ENCODE measurements around the gene WBP4.
"Not testable (repeated sequence)": the region's sequence is repeated elsewhere in the genome, so short reads cannot be mapped to it uniquely, and the experiment has no call there.

WBP4 gene

DNA sequence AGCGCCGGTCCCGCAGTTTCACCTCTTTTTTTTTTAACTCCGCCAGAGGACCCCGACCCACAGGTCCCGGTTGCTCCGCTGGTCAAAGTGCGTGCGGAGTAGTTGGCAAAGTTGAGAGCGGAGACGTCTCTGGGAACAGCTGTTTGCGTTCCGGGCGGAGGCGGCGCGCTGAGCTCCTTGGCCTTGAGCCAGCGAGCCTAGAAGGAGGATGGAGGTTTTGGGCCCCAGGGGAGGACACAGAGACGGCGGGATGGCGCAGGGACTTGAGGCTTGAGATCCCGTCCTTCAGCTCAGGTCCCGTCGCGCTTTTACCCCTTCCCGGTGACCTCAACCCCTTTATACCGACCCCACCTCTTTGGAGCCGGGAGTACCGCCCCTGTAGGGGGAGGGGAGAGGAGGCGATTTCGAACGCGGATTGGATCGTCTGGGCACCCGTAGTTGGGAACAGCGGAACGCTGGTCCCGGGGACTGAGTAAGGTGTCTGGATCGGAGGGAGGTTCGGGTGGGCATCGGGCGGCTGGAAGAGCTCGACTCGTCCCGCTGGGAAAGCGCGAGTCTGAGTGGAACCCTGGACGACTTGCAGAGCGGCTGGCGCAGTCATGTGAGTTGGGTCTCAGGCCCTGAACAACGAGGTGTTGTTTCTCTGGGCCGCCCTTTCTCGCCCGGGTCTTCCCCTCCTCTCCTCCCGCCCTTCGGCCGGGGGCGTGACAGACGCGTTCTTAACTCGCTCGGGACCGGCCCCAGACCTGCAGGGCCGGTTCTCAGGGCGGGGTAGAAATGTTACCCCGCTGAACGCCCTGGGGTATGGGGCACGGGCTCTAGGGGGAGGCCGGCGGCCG, at the start of gene WBP4:
WBP4 (plus strand) TSS at position 435 of the 839 bp plus-strand sequence; CDS start at position 600, 165 bp downstream.
- peak; percentile 81 for DNase-seq (ENCODE audit: low spot score)

DNA sequence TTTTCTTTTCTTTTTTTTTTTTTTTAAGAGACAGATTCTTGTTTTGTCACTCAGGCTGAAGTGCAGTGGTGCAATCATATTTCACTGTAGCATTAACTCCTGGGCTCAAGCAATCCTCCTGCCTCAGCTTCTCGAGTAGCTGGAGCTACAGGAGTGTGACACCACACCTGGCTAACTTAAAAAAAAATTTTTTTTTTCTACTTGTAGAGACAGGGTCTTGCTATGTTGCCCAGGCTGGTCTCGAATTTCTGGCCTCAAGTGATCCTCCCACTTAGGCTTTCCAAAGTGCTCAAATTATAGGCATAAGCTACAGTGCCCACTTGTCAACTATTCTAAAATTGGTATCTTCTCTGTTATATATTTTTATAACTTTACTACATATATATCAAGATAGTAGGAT, 48.8 kb upstream of the WBP4 start:
- no peak for DNase-seq (ENCODE audit: low spot score)

GRCh38 chr13:41013835-41014234, 47.5 kb upstream of the WBP4 start:
- DNase-seq (ENCODE audit: low spot score) = no peak

DNA sequence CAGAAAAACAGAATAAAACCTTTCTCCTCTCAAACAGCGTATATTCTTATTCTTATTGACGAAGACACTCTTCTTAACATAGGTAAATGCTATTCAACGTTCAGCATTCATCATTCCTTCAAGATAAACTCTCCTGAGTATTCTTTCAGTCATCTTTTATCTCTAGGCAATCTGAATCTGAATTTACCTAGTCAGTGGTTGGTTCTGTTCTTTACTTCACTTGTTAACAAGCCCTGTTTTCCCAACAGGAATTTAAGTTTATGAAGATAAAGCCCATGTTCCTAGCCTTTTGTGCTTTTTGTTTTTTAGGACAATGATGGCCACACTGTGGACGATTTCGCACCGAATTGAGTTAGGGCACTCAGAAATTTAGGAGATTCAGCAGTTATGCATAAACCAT, 45.4 kb upstream of the WBP4 start:
- no peak for DNase-seq (ENCODE audit: low spot score)

DNA sequence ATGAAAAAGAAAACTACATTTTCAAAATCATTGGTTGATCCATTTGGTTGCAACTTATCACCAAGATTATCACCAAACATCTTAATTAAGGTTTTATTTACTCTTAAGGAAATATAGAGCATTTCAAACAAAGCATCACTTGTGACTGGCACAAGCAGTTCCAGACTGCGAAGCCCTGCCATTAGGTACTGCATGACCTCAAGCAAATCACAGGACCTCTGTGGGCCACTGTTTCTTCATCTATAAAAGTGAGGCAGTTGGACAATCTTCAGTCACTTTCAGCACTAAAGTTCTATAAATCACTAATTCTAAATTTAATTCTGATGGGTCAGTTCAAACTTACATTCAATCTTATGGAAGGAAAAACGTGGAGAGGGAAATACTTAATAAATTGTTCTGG, 44.1 kb upstream of the WBP4 start:
- DNase-seq (ENCODE audit: low spot score) = no peak

DNA sequence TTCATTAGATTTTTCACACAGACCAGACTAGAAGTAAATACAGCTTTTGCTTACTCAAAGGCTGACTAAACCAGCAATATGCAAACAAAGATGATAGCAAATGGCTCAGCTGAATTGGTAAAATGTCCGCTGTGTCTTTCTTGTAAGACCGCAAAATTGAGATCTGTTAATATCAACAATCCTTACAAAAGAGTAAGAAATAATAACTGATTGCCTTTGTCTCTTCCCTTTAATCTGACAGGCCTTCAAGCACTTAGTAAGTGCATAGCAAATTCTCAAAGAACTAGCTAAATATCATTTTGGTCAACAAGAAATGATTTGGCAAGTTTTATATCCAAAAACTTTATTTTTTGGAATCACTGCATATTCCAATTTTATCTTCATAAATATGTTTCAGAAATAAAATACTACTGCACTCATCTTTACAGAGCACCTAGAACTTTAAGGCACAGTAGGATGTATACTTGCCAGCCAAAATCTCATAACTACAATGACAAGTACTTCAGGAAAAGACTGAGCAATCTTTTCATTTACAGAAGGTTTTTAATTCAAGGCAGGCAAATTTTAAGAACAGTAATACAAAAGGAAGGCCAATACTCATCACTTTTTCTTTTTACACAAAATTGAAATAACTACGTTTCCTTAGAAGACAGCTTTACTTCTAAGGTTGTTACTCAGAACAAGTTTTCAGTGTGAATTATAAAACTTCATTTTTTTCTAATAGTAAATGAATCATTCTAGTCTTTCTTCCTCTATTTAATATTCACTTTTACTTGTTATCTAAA, 43.3 kb upstream of the WBP4 start:
- no peak for DNase-seq (ENCODE audit: low spot score)

DNA sequence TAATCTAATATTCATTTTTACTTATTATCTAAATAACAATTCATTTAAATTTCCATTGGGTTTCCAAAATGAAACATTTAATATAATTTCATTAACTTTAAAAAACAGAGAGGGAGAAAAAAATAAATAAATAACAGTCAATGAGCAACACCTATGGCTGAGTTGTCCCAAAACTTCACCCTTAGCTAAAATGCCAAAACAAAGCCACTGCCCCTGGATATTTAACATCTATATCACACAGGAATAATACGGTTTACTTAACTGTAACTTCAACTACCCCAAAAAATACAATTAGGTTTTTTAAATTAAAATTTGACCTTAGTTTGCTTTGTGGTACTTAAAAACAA, 42.7 kb upstream of the WBP4 start:
- DNase-seq (ENCODE audit: low spot score) = no peak

GRCh38 chr13:41019011-41019487, 42.3 kb upstream of the WBP4 start, which contains the start of gene ELF1:
ELF1 (minus strand) TSS chr13:41019316; CDS start chr13:40982054, 37,262 bp downstream.
- peak; percentile 70 for DNase-seq (ENCODE audit: low spot score)

- DNase-seq (ENCODE audit: low spot score) = no peak
Measured at GRCh38 chr13:41019578-41020347, 41.5 kb upstream of the WBP4 start.

- DNase-seq (ENCODE audit: low spot score) = no peak
Measured at GRCh38 chr13:41025518-41025917, 35.8 kb upstream of the WBP4 start.

- DNase-seq (ENCODE audit: low spot score) = no peak
Measured at GRCh38 chr13:41026788-41027187, 34.5 kb upstream of the WBP4 start.

- DNase-seq (ENCODE audit: low spot score) = no peak
Measured at GRCh38 chr13:41028051-41028450, 33.3 kb upstream of the WBP4 start.

- no peak for DNase-seq (ENCODE audit: low spot score)
Measured at GRCh38 chr13:41029629-41030028, 31.7 kb upstream of the WBP4 start.

GRCh38 chr13:41032691-41033376, 28.5 kb upstream of the WBP4 start:
- no peak for DNase-seq (ENCODE audit: low spot score)

GRCh38 chr13:41034382-41034781, 26.9 kb upstream of the WBP4 start:
- no peak for DNase-seq (ENCODE audit: low spot score)

DNA sequence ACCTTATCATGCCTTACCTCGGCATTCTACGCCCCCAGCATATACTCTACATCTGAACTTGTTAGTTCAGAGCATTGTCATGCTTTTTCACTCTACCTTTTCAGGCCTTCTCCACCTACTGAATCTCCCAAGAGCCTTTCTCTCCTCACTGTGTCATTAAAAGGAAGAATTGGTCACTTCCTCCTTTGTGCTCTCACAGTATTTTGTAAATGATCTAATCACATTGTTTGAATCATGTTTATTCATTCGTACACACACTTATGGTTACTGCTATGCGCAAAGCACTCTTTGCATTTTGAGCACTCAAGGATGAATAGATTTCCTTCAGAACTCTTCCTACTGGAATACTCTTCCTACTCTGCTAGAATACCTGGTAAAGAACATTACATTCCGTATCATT, 26.4 kb upstream of the WBP4 start:
- no peak for DNase-seq (ENCODE audit: low spot score)

- DNase-seq (ENCODE audit: low spot score) = not testable (repeated sequence)
Measured at GRCh38 chr13:41036557-41036956, 24.8 kb upstream of the WBP4 start.

- DNase-seq (ENCODE audit: low spot score) = no peak
Measured at GRCh38 chr13:41039746-41040145, 21.6 kb upstream of the WBP4 start.

DNA sequence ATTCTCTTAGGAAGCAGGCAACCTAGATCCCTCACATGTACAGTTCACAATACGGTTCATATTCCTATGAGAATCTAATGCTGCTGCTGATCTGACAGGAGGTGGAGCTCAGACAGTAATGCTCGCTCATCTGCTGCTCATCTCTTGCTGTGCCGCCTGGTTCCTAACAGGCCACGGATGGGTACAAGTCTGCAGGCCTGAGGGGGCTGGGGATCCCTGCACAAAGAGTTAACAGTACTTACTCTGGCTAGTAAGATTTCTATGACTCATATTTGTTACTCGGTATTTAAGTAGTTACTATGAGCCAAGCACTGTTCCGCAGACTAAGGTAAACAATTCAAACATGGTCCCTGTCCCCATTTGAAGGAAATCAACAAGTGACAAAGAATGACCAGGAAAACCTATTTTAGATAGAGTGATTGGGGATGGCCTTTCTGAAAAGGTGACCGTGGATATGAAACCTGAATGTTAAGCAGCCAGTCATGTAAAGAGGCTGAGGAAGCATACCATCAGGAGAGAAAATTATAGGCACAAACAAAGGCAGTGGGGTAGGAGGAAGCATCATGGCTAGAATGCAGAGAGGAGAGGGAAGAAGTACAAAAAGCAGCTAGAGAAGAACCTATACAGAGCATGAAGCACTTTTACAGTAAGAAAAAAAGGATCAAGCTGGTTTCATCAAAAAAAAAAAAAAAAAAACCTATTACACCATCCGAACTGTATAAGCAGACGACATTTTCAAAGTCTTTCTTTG, 20.6 kb upstream of the WBP4 start:
- no peak for DNase-seq (ENCODE audit: low spot score)

DNA sequence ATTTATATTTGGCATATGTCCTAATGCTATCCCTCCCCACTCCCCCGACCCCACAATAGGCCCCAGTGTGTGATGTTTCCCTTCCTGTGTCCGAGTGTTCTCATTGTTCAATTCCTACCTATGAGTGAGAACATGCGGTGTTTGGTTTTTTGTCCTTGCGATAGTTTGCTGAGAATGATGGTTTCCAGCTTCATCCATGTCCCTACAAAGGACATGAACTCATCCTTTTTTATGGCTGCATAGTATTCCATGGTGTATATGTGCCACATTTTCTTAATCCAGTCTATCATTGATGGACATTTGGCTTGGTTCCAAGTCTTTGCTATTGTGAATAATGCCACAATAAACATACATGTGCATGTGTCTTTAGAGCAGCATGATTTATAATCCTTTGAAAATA, 18.9 kb upstream of the WBP4 start:
- not testable (repeated sequence) for DNase-seq (ENCODE audit: low spot score)

- no peak for DNase-seq (ENCODE audit: low spot score)
Measured at GRCh38 chr13:41048640-41049039, 12.7 kb upstream of the WBP4 start.
